Uterus (tissue), 2 donors: ENCODE results near the gene IGFBP6.

Source experiments
- POLR2A ChIP-seq, 2 donors: fragments of 450-650 bp; IDR thresholded peaks; one replicate each; pipeline ENCODE4 v1.6.1; 2016; ENCODE audit warnings: antibody characterized with exemption in 2 of 2, mild to moderate bottlenecking in 1 of 2, moderate library complexity in 1 of 2
- TF ChIP-seq, protein P1 (sequence below), 4 experiments: fragments of 200-600 bp in 2 of 4; fragments of 450-650 bp in 2 of 4; sonication (generic) in 2 of 4; IDR thresholded peaks; one replicate each; pipeline ENCODE4 v1.5.1; 2016 to 2019; ENCODE audit warnings: antibody characterized with exemption in 4 of 4, mild to moderate bottlenecking in 2 of 4, moderate library complexity in 1 of 4

DNA sequence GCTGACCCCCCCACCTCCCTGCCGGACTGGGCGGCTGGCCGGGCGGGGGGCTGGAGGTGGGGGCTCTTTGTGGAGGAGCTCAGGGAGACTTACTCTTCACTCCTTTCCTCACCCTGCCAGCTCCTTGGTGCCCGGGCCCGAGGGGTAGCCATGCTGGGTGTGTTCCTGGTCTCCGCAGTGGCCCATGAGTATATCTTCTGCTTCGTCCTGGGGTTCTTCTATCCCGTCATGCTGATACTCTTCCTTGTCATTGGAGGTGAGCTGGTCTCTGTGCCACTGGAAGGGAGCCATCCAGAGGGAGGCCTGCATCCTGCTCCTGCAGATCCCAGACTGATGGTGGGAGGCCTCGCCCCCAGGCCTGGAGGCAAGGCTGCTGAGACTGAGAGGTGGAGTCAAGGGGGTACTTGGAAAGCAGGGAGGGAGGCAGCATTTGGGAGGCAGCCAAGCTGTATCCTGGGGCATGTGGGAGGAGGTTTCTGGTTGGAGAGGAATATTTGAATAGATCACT lies 25.5 kb downstream of the IGFBP6 start:
- TF ChIP-seq, protein P1, sequence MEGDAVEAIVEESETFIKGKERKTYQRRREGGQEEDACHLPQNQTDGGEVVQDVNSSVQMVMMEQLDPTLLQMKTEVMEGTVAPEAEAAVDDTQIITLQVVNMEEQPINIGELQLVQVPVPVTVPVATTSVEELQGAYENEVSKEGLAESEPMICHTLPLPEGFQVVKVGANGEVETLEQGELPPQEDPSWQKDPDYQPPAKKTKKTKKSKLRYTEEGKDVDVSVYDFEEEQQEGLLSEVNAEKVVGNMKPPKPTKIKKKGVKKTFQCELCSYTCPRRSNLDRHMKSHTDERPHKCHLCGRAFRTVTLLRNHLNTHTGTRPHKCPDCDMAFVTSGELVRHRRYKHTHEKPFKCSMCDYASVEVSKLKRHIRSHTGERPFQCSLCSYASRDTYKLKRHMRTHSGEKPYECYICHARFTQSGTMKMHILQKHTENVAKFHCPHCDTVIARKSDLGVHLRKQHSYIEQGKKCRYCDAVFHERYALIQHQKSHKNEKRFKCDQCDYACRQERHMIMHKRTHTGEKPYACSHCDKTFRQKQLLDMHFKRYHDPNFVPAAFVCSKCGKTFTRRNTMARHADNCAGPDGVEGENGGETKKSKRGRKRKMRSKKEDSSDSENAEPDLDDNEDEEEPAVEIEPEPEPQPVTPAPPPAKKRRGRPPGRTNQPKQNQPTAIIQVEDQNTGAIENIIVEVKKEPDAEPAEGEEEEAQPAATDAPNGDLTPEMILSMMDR (IDR thresholded peaks at IDR 0.05) = no peak
- TF ChIP-seq POLR2A (IDR thresholded peaks at IDR 0.05) = no peak
